GM19397 (cell line): ENCODE results near the gene KCP.

ENCODE experiments used
- ATAC-seq: cut with Tn5 transposase; IDR thresholded peaks from one replicate; pipeline ENCODE4 v1.9.1; 2021; ENCODE audit warnings: mild to moderate bottlenecking, moderate library complexity; ENCODE audit not compliant: unreplicated experiment

KCP gene

GRCh38 chr7:128842674-128843641, 67.6 kb downstream of the KCP start:
- ATAC-seq: no peak

- ATAC-seq: no peak
Observed at GRCh38 chr7:128841921-128842673, 68.4 kb downstream of the KCP start.

- no peak for ATAC-seq
Observed at GRCh38 chr7:128841171-128841690, 69.3 kb downstream of the KCP start.

- ATAC-seq: no peak
Observed at GRCh38 chr7:128840326-128841170, 70.0 kb downstream of the KCP start.

GRCh38 chr7:128839751-128840177, 70.7 kb downstream of the KCP start:
- no peak for ATAC-seq

GRCh38 chr7:128838981-128839731, 71.4 kb downstream of the KCP start:
- no peak for ATAC-seq

- no peak for ATAC-seq
Observed at GRCh38 chr7:128838109-128838779, 72.3 kb downstream of the KCP start.

- no peak for ATAC-seq
Observed at GRCh38 chr7:128837521-128837921, 73.0 kb downstream of the KCP start.

- ATAC-seq: no peak
Observed at GRCh38 chr7:128836729-128837348, 73.7 kb downstream of the KCP start.

GRCh38 chr7:128835790-128836641, 74.5 kb downstream of the KCP start:
- no peak for ATAC-seq

- no peak for ATAC-seq
Observed at GRCh38 chr7:128835231-128835751, 75.2 kb downstream of the KCP start.

GRCh38 chr7:128833946-128834325, 76.6 kb downstream of the KCP start:
- no peak for ATAC-seq

GRCh38 chr7:128833148-128833945, 77.2 kb downstream of the KCP start:
- ATAC-seq: no peak

- no peak for ATAC-seq
Observed at GRCh38 chr7:128832880-128833147, 77.7 kb downstream of the KCP start.

- ATAC-seq: no peak
Observed at GRCh38 chr7:128831994-128832879, 78.3 kb downstream of the KCP start.
